Measurements from ENCODE around the gene BRD4.

The BRD4 gene

GRCh38 chr19:15293781-15294491 is 38.4 kb downstream of the BRD4 start:
- H3K79me2 ChIP-seq (ENCODE audit: insufficient read depth, low read length): peaks cover 99% of the 10 kb centered on the region
- H3K4me1 ChIP-seq (ENCODE audit: insufficient read depth, low read length): peaks cover 85% of the 10 kb centered on the region
- TF ChIP-seq EZH2 (IDR thresholded peaks at IDR 0.05; ENCODE audit: borderline replicate concordance, low read depth, low read length, severe bottlenecking): no peak
- TF ChIP-seq, protein P1, sequence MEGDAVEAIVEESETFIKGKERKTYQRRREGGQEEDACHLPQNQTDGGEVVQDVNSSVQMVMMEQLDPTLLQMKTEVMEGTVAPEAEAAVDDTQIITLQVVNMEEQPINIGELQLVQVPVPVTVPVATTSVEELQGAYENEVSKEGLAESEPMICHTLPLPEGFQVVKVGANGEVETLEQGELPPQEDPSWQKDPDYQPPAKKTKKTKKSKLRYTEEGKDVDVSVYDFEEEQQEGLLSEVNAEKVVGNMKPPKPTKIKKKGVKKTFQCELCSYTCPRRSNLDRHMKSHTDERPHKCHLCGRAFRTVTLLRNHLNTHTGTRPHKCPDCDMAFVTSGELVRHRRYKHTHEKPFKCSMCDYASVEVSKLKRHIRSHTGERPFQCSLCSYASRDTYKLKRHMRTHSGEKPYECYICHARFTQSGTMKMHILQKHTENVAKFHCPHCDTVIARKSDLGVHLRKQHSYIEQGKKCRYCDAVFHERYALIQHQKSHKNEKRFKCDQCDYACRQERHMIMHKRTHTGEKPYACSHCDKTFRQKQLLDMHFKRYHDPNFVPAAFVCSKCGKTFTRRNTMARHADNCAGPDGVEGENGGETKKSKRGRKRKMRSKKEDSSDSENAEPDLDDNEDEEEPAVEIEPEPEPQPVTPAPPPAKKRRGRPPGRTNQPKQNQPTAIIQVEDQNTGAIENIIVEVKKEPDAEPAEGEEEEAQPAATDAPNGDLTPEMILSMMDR (IDR thresholded peaks at IDR 0.05; ENCODE audit: borderline replicate concordance, extremely low read depth, low read length, poor library complexity, severe bottlenecking): no peak
- no peak overlapping the region for H3K9ac ChIP-seq (ENCODE audit: low read depth, low read length)
- no peaks in the 10 kb centered on the region for H3K27me3 ChIP-seq (ENCODE audit: insufficient read depth, low read length, poor library complexity)
- H3K27ac ChIP-seq (ENCODE audit: low read length): no peak overlapping the region
- no peak overlapping the region for H3K4me2 ChIP-seq (ENCODE audit: insufficient read depth, low read length)
- ATAC-seq (ENCODE audit: insufficient read depth, low read depth) (no peak), DNase-seq (no peak)
- no peaks in the 10 kb centered on the region for H3K9me3 ChIP-seq (ENCODE audit: insufficient read depth, low read length, severe bottlenecking)
- no peak overlapping the region for H2AFZ ChIP-seq (ENCODE audit: low read depth, low read length)
- H3K36me3 ChIP-seq (ENCODE audit: insufficient read depth, low read length): peaks cover 27% of the 10 kb centered on the region
- no peak overlapping the region for H3K4me3 ChIP-seq (ENCODE audit: low read depth in 1 of 2, low read length in 2 of 2)
- H4K20me1 ChIP-seq (ENCODE audit: insufficient read depth, low read length): peaks cover 95% of the 10 kb centered on the region

GRCh38 chr19:15292847-15293582 is 39.3 kb downstream of the BRD4 start:
- DNase-seq (peak; percentile 49), ATAC-seq (ENCODE audit: insufficient read depth, low read depth) (peak; percentile 53)
- peak overlapping the region; percentile 37 for H3K27ac ChIP-seq (ENCODE audit: low read length)
- H3K27me3 ChIP-seq (ENCODE audit: insufficient read depth, low read length, poor library complexity): no peaks in the 10 kb centered on the region
- H4K20me1 ChIP-seq (ENCODE audit: insufficient read depth, low read length): peaks cover 96% of the 10 kb centered on the region
- H3K4me3 ChIP-seq (ENCODE audit: low read depth in 1 of 2, low read length in 2 of 2): no peak overlapping the region
- peaks cover 84% of the 10 kb centered on the region for H3K4me1 ChIP-seq (ENCODE audit: insufficient read depth, low read length)
- H3K36me3 ChIP-seq (ENCODE audit: insufficient read depth, low read length): peaks cover 31% of the 10 kb centered on the region
- TF ChIP-seq, protein P1 (IDR thresholded peaks at IDR 0.05; ENCODE audit: borderline replicate concordance, extremely low read depth, low read length, poor library complexity, severe bottlenecking): no peak
- no peak for TF ChIP-seq EZH2 (IDR thresholded peaks at IDR 0.05; ENCODE audit: borderline replicate concordance, low read depth, low read length, severe bottlenecking)
- peaks cover 99% of the 10 kb centered on the region for H3K79me2 ChIP-seq (ENCODE audit: insufficient read depth, low read length)
- H3K9me3 ChIP-seq (ENCODE audit: insufficient read depth, low read length, severe bottlenecking): no peaks in the 10 kb centered on the region
- H2AFZ ChIP-seq (ENCODE audit: low read depth, low read length): no peak overlapping the region
- H3K9ac ChIP-seq (ENCODE audit: low read depth, low read length): no peak overlapping the region
- no peak overlapping the region for H3K4me2 ChIP-seq (ENCODE audit: insufficient read depth, low read length)

GRCh38 chr19:15292140-15292539 is 40.2 kb downstream of the BRD4 start:
- DNase-seq (no peak), ATAC-seq (ENCODE audit: insufficient read depth, low read depth) (no peak)
- peaks cover 84% of the 10 kb centered on the region for H3K4me1 ChIP-seq (ENCODE audit: insufficient read depth, low read length)
- no peaks in the 10 kb centered on the region for H3K27me3 ChIP-seq (ENCODE audit: insufficient read depth, low read length, poor library complexity)
- H3K4me3 ChIP-seq (ENCODE audit: low read depth in 1 of 2, low read length in 2 of 2): no peak overlapping the region
- peak overlapping the region; percentile 26; the same call in 1 of the 2 replicates for H3K27ac ChIP-seq (ENCODE audit: low read length)
- H3K36me3 ChIP-seq (ENCODE audit: insufficient read depth, low read length): peaks cover 22% of the 10 kb centered on the region
- no peaks in the 10 kb centered on the region for H3K9me3 ChIP-seq (ENCODE audit: insufficient read depth, low read length, severe bottlenecking)
- peaks cover 99% of the 10 kb centered on the region for H3K79me2 ChIP-seq (ENCODE audit: insufficient read depth, low read length)
- no peak overlapping the region for H3K4me2 ChIP-seq (ENCODE audit: insufficient read depth, low read length)
- no peak overlapping the region for H3K9ac ChIP-seq (ENCODE audit: low read depth, low read length)
- H4K20me1 ChIP-seq (ENCODE audit: insufficient read depth, low read length): peaks cover 96% of the 10 kb centered on the region
- no peak for TF ChIP-seq EZH2 (IDR thresholded peaks at IDR 0.05; ENCODE audit: borderline replicate concordance, low read depth, low read length, severe bottlenecking)
- TF ChIP-seq, protein P1 (IDR thresholded peaks at IDR 0.05; ENCODE audit: borderline replicate concordance, extremely low read depth, low read length, poor library complexity, severe bottlenecking): no peak
- no peak overlapping the region for H2AFZ ChIP-seq (ENCODE audit: low read depth, low read length)

Data from DND-41 (cell line).